Esophagus squamous epithelium (tissue), 5 donors: ENCODE measurements around the gene AKR1C3. TPM values are rescaled to one million over a fixed set of nuclear protein-coding genes. Genes with fewer than 3 reads are reported as not detected.
"Not testable (repeated sequence)": the region's sequence is repeated elsewhere in the genome, so short reads cannot be mapped to it uniquely, and the experiment has no call there.

Experiments used
- DNase-seq: peaks from one replicate; lab custom pipeline; 2025; lab: John Stamatoyannopoulos, UW
- H3K27ac ChIP-seq, 4 donors: fragments of 200-600 bp; sonication (generic); one replicate each; pipeline ENCODE4 v1.5.1; 2016 to 2019; ENCODE audit warnings: mild to moderate bottlenecking in 1 of 4
- H3K27me3 ChIP-seq, 4 donors: fragments of 200-600 bp; sonication (generic); 1 replicate in 3 of 4; 2 replicates in 1 of 4; pipeline versions ENCODE4 v1.5.1 to v1.6.0; 2017 to 2021; ENCODE audit warnings: antibody characterized with exemption in 1 of 4
- H3K36me3 ChIP-seq, 3 donors: fragments of 200-600 bp; sonication (generic); one replicate each; pipeline ENCODE4 v1.5.1; 2016 to 2019
- H3K4me1 ChIP-seq, 3 donors: fragments of 200-600 bp; sonication (generic); one replicate each; pipeline ENCODE4 v1.5.1; 2017 to 2019
- H3K4me3 ChIP-seq, 4 donors: fragments of 200-600 bp; sonication (generic); 1 replicate in 3 of 4; 2 replicates in 1 of 4; pipeline ENCODE4 v1.5.1; 2016 to 2019; ENCODE audit warnings: mild to moderate bottlenecking in 2 of 4, moderate library complexity in 1 of 4
- H3K9me3 ChIP-seq, 3 donors: fragments of 200-600 bp; sonication (generic); one replicate each; pipeline ENCODE4 v1.5.1; 2016 to 2019
- CTCF ChIP-seq, 6 experiments: fragments of 450-650 bp in 4 of 6; fragments of 200-600 bp in 2 of 6; sonication (generic) in 2 of 6; IDR thresholded peaks; one replicate each; pipeline ENCODE4 v1.5.1; 2016 to 2019; ENCODE audit warnings: antibody characterized with exemption in 6 of 6, mild to moderate bottlenecking in 4 of 6, moderate library complexity in 4 of 6
- POLR2A ChIP-seq, 4 donors: fragments of 450-650 bp; IDR thresholded peaks; one replicate each; pipeline ENCODE4 v1.6.1; 2017; ENCODE audit warnings: antibody characterized with exemption in 4 of 4, mild to moderate bottlenecking in 4 of 4, moderate library complexity in 3 of 4
- WGBS, 2 donors: methylation state at CpG; one replicate each; pipeline ENCODE4 v1.1.5; 2018; 5-methylcytosine and 5-hydroxymethylcytosine counted together
- intact Hi-C: fragments of 100-400 bp; cut with DNase I; formaldehyde crosslinking; loops from one replicate; pipeline ENCODE4 v1.15.0; 2022
- total RNA-seq, 4 donors: library from RNA; depleted of rRNA; stranded (reverse); fragments of >200 nt; gene quantifications; one replicate each; pipeline ENCODE4 v1.1.0, GENCODE V29; 2016
- donor health status: DM: yes; HTN: yes; CAD: no.

Gene AKR1C3
- total RNA-seq, 4 donors from 2014 or later, result 45.6 to 149 (median 91.0) TPM

GRCh38 chr10:5103481-5103880 lies 9.3 kb downstream of the AKR1C3 start:
- no peak for DNase-seq

GRCh38 chr10:5105626-5106025 lies 11.4 kb downstream of the AKR1C3 start:
- H3K27ac ChIP-seq, result no peak overlapping the region
- intact Hi-C loops, result no loop called here
- no peak overlapping the region for H3K4me3 ChIP-seq
- WGBS, 2 donors, result 93 to 100% methylated on average over 1 of the region's 1 CpG
- no peaks in the 10 kb centered on the region for H3K27me3 ChIP-seq
- peaks cover 0 to 65% (median 0%) of the 10 kb centered on the region in 3 donors for H3K36me3 ChIP-seq
- DNase-seq, result no peak
- no peaks in the 10 kb centered on the region for H3K4me1 ChIP-seq
- no peaks in the 10 kb centered on the region for H3K9me3 ChIP-seq
- TF ChIP-seq POLR2A (IDR thresholded peaks at IDR 0.05) (no peak), CTCF (IDR thresholded peaks at IDR 0.05) (no peak)

More at GRCh38 chr10:5103481-5103880, 9.3 kb downstream of the AKR1C3 start:
- no peak overlapping the region for H3K27ac ChIP-seq
- H3K9me3 ChIP-seq, result no peaks in the 10 kb centered on the region
- H3K27me3 ChIP-seq, result no peaks in the 10 kb centered on the region
- no peaks in the 10 kb centered on the region for H3K4me1 ChIP-seq
- peaks cover 0 to 85% (median 0%) of the 10 kb centered on the region in 3 donors for H3K36me3 ChIP-seq
- TF ChIP-seq CTCF (IDR thresholded peaks at IDR 0.05) (no peak), POLR2A (IDR thresholded peaks at IDR 0.05) (no peak)
- no peak overlapping the region for H3K4me3 ChIP-seq
- WGBS, 2 donors, result 59 to 88% methylated on average over 1 to 2 of the region's 2 CpGs
- intact Hi-C loops, result no loop called here

- H3K4me1 ChIP-seq, result no peaks in the 10 kb centered on the region
- intact Hi-C loops, result no loop called here
- no peaks in the 10 kb centered on the region for H3K9me3 ChIP-seq
- no peak overlapping the region for H3K4me3 ChIP-seq
- H3K36me3 ChIP-seq, result peaks cover 0 to 63% (median 0%) of the 10 kb centered on the region in 3 donors
- WGBS, 2 donors, result 67% methylated on average over 1 of the region's 1 CpG
- no peak for TF ChIP-seq POLR2A (IDR thresholded peaks at IDR 0.05)
- no peak for TF ChIP-seq CTCF (IDR thresholded peaks at IDR 0.05)
- DNase-seq, result no peak
- H3K27me3 ChIP-seq, result no peaks in the 10 kb centered on the region
- no peak overlapping the region for H3K27ac ChIP-seq
Observed at GRCh38 chr10:5106553-5106952, 12.3 kb downstream of the AKR1C3 start.

GRCh38 chr10:5107860-5108526 lies 13.8 kb downstream of the AKR1C3 start:
- Histone ChIP-seq H3K4me3 (no peak overlapping the region), H3K27ac (no peak overlapping the region), H3K36me3 (peaks cover 0 to 48% (median 0%) of the 10 kb centered on the region in 3 donors), H3K27me3 (no peaks in the 10 kb centered on the region), H3K9me3 (no peaks in the 10 kb centered on the region), H3K4me1 (no peaks in the 10 kb centered on the region)
- intact Hi-C loops, result no loop called here
- TF ChIP-seq POLR2A (IDR thresholded peaks at IDR 0.05), result no peak
- TF ChIP-seq CTCF (IDR thresholded peaks at IDR 0.05), result no peak
- 52 to 60% methylated on average over 7 to 8 of the region's 8 CpGs for WGBS, 2 donors
- DNase-seq, result no peak

GRCh38 chr10:5108658-5109416 lies 14.6 kb downstream of the AKR1C3 start:
- WGBS, 2 donors, result 34 to 38% methylated on average over 3 of the region's 3 CpGs

GRCh38 chr10:5109861-5110260 lies 15.6 kb downstream of the AKR1C3 start:
- peaks cover 0 to 34% (median 0%) of the 10 kb centered on the region in 3 donors for H3K36me3 ChIP-seq
- H3K4me3 ChIP-seq, H3K4me1 ChIP-seq, intact Hi-C loops, H3K27ac ChIP-seq, H3K27me3 ChIP-seq, DNase-seq, H3K9me3 ChIP-seq: not testable (repeated sequence)
- WGBS, 2 donors, result 71 to 77% methylated on average over 5 to 7 of the region's 12 CpGs

More at GRCh38 chr10:5108658-5109416, 14.6 kb downstream of the AKR1C3 start:
- Histone ChIP-seq H3K27ac (no peak overlapping the region), H3K4me3 (no peak overlapping the region), H3K9me3 (no peaks in the 10 kb centered on the region), H3K4me1 (no peaks in the 10 kb centered on the region), H3K27me3 (no peaks in the 10 kb centered on the region), H3K36me3 (peaks cover 0 to 40% (median 0%) of the 10 kb centered on the region in 3 donors)
- DNase-seq, result no peak
- intact Hi-C loops, result no loop called here
- TF ChIP-seq CTCF (IDR thresholded peaks at IDR 0.05), result no peak
